ENCODE results near the gene SLBP.

Gene SLBP

DNA sequence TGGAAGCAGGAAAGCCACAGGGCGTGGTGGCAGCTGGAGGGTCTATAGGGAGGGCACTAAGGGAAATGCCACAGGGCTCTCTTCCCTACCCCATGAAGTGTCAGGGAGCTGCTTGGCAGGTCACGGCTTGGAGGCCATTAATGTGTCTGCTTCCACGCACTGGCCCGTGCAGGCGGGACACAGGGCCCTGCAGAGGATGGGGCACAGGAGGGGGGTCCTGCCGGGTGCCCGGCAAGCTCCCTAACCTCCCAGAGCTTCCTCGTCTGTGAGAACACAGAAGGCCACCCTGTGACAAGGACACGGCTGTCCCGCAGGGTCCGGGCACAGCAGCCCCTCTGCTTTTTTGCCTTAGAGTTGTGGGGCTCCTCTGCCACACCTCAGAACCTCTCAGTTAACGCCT is 53.5 kb downstream of the SLBP start:
- FAIRE-seq (no peak), DNase-seq (ENCODE audit: extremely low spot score, insufficient read length, low read depth) (no peak)

DNA sequence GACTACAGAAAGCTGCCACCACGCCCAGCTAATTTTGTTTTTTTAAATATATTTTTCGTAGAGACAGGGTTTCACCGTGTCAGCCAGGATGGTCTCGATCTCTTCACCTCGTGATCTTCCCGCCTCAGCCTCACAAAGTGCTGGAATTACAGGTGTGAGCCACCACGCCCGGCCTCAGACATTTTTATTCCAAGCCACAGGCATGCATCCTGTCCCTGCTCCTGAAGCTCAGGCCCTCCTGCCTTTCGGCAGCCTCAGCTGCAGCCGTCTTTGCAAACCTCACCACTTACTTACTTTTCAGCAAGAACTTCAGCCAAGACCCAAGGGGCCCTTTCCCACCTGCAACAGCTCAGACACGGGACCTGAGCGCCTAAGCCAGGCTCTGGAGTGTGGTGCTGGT is 54.0 kb downstream of the SLBP start:
- DNase-seq (ENCODE audit: extremely low spot score, insufficient read length, low read depth) (no peak), FAIRE-seq (no peak)

DNA sequence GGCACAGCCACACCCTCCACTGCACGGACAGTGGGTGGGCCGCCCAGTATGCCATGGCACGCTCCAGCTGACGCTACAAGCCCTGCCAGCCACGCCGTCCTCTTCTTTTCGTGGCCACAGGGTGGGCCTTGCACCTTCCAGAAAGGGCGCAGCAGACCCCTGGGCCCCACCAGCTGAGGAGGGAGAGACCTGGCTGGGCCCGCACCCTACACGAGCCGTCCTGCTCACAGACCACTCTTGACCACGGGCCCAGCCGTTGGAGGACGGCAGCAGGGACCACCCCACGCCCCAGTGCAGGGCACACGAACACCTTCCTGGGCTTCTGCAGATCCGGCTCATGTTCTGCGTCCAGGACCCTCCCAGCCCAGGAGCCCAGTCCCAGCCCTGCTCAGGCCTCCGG is 55.1 kb downstream of the SLBP start:
- FAIRE-seq (no peak), DNase-seq (ENCODE audit: extremely low spot score, insufficient read length, low read depth) (no peak)

DNA sequence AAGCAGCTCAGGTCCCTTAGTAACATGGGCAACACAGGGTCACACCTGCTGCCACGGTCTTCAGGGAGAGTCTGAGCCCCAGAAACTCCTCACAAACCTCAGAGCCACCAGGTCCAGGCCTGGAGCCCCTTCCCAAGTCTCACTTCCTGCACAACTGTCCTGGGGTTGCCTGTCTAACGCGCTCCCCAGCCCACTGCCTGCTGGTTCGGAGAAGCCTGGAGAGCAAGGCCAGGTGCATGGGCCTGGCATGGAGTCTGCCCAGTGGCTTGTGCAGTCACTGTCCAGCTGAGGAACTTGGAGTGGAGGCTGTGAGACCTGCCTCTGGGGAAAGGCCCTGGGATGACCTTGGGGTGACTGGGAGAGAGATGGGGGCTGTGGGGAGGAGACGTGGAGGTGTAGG is 56.0 kb downstream of the SLBP start:
- DNase-seq (ENCODE audit: extremely low spot score, insufficient read length, low read depth) (no peak), FAIRE-seq (no peak)

DNA sequence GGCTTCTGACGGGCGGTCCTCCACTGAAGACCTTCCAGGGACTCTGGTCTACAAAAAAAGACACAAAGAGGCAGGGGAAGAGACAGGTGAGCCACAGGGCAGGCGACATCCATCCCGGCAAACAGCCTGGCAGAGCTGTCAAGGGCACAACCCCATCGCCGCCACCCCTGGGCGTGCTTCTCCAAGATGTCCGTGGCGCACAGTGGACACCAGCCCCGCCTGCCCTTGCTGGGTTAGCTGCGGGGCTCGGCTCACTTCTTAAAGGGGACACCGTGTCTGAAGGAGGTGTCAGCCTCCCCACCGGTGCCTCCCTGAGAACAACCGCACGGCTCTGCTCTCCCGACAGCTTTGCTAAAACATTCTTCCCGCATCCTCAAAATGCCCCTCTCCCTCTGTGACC is 56.4 kb downstream of the SLBP start:
- FAIRE-seq (no peak), DNase-seq (ENCODE audit: extremely low spot score, insufficient read length, low read depth) (no peak)

DNA sequence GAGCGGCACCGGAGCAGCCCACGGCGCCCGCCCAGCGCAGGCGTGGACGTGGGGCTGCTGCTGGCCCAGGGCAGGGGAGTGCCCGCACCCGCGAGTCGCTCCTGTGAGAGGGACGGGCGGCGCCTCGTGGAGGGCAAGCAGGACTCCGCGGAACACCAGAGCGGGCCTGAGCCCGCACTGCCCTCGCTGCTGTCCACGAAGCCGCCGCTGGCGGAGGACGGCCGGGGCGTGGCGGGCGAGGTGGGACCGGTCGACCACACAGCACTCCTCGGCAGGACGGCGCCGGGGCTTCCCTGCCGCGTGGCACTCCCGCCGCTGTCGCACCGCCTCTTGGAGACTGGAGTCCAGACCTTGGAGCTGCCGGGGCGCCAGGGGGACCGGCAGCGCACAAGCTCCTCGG is 57.0 kb downstream of the SLBP start:
- FAIRE-seq (no peak), DNase-seq (ENCODE audit: extremely low spot score, insufficient read length, low read depth) (no peak)

DNA sequence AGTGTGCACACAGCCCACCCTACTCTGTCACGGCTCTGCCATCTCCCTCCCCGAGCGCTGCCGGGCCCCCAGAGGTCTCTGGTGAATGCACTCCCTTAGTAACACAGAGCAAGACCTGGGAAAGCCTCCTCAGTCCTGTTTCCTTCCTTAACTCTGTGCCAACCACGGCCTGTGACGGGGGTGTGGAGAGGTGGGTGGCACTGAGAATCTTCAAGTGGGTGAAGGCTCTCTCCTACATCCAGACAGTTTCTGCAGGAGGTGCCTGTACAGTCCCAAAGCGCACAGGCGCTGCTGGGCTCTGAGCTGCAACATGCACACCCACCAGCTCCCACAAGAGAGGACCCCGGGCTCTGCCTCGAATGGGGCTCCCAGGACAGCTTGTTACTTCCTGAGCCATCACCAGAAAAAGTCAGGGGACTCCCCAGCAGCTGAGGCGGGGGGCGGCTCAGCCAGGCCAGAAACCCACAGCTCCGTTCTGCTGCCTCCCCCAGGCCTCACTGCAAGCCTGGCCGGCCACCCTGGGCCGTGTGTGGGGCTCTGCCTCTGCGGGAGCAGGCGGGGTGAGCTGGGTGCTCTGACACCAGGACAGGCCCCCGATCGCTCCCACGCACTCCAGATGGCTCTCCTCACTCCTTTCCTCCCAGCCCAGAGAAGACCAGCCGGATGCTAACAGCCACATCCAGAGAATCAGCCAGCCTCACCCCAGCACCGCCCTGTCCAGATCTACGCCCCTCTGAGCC is 57.7 kb downstream of the SLBP start:
- no peak for FAIRE-seq

DNA sequence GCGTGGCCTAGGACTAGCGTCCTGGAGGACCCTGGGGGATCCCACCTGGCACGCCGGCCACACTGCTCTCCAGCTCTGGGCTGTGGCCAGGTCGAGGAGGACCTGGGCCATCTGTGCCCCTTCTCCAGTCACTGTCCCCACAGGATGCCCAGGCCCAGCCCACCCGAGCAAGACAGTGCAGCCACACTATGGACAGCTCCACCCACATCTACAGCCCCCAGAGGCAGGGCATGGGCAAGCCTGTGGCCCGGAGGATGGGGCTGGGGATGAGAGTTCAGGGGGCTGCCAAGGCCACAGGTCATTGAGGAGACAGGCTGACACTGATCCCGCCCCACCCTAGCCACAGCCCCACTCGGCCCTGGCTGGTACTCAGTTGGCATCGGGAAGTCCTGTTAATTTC is 58.3 kb downstream of the SLBP start:
- DNase-seq (ENCODE audit: extremely low spot score, insufficient read length, low read depth) (no peak), FAIRE-seq (no peak)

More for the DNA sequence above, 57.7 kb downstream of the SLBP start:
- DNase-seq (ENCODE audit: extremely low spot score, insufficient read length, low read depth) = no peak

DNA sequence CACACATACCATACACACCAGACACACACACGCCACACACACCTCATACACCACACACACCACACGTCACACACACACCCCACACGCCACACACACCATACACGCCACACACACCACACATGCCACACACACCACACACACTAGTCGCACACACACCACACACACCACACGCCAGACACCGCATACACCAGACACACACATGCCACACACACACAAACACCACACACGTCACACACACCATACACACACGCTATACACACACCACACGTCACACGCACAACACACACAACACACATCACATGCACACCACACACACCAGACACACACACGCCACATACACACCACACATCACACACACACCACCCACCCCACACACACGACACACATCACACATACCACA is 60.0 kb downstream of the SLBP start:
- DNase-seq (ENCODE audit: extremely low spot score, insufficient read length, low read depth) (no peak), FAIRE-seq (no peak)

DNA sequence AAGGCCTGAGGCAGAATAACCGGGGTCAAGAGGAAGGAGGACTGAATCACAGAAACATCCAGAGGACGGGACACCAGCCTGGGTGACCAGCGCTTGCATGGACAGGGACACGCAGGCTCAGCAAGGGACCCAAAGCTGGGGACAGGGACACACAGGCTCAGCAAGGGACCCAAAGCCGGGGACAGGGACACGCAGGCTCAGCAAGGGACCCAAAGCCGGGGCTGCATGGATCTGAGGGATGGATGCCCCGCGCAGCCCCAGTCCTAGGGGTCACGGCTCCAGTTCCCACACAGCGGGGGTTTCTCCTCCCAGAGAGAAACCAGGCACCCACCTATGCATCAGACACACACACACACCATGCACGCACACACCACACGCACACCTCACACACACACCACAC is 60.5 kb downstream of the SLBP start:
- no peak for FAIRE-seq
- DNase-seq (ENCODE audit: extremely low spot score, insufficient read length, low read depth) = no peak

DNA sequence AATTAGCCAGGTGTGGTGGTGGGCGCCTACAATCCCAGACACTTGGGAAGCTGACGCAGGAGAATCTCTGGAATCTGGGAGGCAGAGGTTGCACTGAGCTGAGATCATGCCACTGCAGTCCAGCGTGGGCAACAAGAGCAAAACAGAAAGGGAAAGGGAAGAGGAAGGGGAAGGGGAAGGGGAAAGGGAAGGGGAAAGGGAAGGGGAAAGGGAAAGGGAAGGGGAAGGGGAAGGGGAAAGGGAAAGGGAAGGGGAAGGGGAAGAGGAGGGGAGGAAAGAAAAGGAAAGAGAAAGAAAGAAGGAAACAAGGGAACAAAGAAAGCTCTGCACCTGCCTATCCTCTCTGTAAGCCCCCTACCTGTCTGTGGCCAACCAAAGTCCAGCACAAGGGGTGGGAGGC is 63.2 kb downstream of the SLBP start:
- no peak for FAIRE-seq
- DNase-seq (ENCODE audit: extremely low spot score, insufficient read length, low read depth) = no peak

DNA sequence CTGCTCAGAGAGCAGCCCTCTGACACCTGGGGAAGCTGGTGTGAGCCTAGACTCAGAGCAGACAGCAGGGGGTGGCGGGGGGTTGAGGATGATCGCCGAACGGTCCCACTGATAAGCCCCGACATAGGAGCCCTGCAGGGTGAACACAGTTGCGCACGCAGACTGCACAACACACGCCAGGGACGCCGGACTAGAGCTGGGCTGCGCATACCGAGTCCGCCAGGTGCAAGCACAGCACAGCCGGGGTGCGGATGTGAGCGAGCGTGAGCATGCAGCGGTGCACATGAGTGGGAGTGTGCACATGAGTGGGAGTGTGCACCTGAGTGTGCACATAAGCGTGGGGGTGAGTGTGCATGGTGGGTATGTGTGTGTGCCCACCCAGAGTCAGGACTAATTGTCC is 64.7 kb downstream of the SLBP start:
- FAIRE-seq (no peak), DNase-seq (ENCODE audit: extremely low spot score, insufficient read length, low read depth) (no peak)

DNA sequence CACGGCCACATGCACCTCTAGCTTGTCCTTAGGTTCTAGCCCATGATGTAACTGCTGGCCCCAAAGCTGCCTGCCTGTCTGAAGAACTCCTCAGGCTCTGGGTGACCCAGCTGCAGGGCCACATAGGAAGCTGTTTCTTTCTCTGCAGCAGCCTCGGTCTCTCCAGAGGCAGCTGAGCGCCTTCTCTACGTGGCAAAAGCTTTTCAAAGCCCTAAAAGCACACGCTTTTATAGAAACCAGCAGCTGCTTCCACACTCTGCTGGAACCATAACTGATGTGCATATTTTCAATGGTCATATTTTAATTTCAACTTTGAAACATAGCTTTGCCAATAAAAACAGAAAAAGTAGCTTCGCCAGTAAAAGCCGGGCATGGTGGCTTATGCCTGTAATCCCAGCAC is 65.4 kb downstream of the SLBP start:
- DNase-seq (ENCODE audit: extremely low spot score, insufficient read length, low read depth) (no peak), FAIRE-seq (no peak)

DNA sequence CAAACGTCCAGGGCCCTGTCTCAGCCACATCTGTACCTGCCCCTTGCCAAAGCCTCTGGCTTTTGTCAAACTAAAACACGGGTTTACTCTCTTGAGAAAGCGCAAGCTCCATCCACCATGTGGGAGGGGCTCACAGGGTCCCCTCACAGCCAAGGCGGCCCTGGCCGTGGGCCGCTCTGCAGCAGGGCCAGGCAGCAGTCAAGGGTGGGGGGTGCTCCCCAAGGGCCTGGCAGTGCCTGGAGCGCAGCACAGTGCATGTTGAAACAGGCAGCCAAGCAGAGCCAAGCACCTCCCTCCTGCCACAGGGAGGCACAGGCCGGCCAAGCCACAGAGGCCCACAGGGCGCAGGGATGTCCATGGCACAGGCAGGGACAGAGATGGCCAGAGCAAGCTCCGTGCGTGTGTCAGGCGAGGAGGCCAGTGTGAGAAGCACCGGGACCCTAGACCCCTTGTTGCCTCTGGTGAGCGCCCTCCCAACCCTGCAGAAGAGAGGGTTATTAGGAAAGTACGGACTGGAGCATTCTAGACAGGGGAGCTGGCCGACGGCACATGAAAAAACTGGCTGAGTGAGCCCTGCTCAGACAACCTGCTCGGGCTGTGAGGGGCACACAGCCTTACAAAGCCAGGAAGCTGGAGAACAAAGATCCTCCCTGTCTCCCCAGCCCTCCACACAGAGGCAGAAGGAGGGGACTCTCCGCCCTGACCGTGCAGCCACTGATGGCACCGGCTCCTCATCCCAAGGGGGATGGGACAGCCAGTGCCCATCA is 67.0 kb downstream of the SLBP start:
- no peak for DNase-seq (ENCODE audit: extremely low spot score, insufficient read length, low read depth)
- FAIRE-seq = no peak

DNA sequence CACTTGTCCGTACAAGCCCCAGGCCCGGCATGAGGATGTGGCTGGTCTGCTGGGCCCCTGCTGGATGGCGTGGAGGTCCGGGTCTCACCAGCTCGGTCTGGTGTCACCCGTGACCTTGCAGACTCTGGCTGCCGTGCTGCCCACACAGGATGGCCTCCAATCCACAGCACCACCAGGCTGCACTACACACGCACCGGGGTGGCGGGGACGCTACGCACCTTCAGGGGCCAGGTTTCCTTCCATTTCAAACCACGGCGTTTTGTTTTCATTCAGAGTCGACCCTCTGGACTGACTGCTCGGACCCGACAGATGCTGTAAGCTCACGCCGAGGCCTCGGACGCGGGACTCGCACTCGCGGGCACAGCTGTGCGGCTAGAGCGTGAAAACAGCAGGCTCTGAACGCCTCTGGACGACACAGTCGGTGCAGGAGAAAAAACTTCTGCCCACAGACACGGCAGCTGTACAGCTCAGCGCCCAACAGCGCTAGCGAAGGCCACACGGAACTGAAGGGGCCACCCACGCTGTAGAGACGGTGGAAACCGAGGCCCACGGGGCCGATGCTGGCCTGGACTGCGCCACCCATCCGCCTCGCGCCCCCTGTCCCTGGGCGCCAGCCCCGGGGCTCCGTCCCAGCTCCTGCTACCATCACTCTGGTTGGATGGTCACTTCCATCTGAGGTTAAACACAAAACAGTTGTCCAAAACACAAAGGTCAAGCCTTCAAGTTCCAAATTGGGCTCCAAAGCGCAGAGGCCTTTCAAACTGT is 68.0 kb downstream of the SLBP start:
- FAIRE-seq (no peak), DNase-seq (ENCODE audit: extremely low spot score, insufficient read length, low read depth) (no peak)
